Erythroblast (primary cell): ENCODE results near the gene CPN2.

Experiments
- DNase-seq, 2 experiments: peaks; one replicate each; lab custom pipeline; 2025; lab: John Stamatoyannopoulos, UW
- GATA1 ChIP-seq: IDR thresholded peaks from 2 replicates; pipeline ENCODE4 v1.6.1; 2011; ENCODE audit warnings: low read depth, mild to moderate bottlenecking, control low read depth, low read length, moderate library complexity
- POLR2A ChIP-seq: IDR thresholded peaks from 2 replicates; pipeline ENCODE4 v1.6.1; 2011; ENCODE audit warnings: mild to moderate bottlenecking, low read length

CPN2 gene

DNA sequence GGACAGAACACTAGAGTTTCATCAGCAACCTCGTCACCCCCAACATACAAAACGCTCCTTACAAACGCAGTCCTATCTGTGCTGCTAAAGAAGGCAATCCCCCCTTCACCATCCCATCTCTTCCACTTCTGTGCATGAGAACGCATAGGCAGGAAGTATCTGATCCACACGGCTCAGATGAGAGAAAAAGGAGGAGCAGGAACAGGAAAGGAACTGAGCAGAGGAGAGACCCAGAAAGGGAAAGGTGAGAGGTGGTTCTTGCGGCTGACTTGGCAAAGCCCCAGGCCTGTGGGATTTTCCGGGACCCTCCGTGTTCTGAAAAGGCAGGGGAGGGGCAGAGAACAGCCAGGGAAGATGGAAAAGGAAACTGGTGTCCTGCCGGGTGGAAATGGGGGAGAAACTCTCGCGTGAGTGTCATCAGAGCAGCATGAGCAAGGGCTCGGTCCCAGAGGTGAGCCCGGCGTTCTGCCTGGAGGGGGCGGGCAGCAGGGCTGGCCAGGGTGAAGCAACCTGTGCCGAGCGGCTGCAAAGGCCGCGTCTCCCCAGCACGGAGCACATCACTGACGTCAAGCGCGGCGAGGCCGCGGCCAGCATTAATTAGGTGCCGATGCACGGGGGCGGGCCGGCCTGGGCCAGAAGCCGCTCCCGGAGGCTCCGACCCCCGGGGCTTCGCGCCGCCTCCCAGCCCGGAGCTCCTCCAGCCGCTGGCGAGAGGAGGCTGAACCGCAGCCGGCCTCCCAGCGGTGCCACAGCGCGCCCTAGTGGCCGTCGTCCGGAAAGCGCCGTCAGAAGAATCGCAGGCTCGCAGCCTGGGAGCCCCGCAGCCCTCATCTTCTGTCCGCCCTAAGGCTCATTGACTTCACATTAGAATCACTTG is 35.8 kb downstream of the CPN2 start:
- DNase-seq = peak; percentile 79 to 89
- TF ChIP-seq POLR2A = no peak
- TF ChIP-seq GATA1 = no peak

DNA sequence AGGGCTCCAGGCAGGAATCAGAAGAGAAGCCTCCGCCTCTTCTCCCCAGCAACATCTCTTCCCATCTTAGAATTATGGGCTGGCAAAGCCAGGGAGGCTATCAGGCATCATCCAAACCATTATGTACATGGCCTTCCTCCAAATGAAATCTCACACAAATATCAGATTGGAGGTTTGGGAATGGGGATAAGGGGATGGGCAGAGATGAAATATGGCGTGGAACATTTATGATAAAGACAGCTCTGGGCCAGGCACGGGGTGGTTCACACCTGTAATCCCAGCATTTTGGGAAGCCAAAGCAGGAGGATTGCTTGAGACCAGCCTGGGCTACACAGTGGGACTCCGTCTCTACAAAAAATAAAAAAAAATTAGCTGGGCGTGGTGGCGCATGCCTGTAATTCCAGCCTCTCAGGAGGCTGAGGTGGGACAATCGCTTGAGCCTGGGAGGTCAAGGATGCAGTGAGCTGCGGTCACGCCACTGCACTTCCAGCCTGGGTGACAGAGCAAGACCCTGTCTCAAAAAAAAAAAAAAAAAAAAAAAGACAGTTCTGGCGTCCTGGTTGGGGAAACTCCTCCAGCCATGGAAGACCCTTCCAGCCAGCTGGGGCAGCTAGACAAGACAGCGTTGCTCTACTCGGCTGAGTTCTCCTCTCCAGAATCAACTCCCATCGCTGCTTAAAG is 36.6 kb downstream of the CPN2 start:
- TF ChIP-seq GATA1 = no peak
- no peak for TF ChIP-seq POLR2A
- no peak for DNase-seq

DNA sequence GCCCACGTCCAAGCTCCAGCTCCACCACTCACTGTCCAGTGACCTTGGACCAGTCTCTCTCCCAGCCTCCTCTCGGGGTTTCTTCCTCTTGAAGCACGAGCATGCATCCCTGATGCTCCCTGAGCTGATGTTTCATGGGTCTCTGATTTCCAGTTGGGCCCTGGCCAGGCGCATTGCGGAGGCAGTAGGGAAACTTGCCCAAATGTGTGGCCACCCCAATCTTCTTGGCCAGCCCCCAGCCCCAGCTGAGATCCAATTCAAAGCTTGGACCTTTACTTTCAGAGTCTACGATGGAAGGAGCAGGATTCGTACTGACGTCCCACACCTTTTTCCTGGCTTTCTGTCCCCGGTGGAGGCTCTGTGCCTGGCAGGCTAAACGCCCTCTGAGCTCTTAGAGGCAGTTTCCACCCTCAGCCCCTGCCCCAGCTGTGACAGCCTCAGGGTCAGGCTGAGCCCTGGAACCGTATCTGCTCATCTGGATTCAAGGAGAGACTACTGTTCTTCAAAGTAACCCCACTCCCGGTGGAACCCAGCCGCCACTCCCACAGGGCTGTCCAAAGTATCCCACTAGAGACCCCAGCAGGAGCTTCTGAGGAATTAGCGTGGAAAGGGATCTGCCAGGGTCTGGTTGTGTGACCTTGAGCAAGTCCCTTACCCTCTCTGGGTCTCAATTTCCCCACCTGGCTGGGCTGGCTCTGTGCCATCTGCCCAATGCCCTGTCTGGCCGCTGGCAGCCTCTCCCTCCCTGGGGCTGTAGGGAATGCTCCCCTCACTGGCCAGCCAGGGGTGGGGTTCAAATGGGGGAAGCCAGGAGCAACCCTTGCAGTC is 37.4 kb downstream of the CPN2 start:
- no peak for DNase-seq
- TF ChIP-seq GATA1 (no peak), POLR2A (no peak)

DNA sequence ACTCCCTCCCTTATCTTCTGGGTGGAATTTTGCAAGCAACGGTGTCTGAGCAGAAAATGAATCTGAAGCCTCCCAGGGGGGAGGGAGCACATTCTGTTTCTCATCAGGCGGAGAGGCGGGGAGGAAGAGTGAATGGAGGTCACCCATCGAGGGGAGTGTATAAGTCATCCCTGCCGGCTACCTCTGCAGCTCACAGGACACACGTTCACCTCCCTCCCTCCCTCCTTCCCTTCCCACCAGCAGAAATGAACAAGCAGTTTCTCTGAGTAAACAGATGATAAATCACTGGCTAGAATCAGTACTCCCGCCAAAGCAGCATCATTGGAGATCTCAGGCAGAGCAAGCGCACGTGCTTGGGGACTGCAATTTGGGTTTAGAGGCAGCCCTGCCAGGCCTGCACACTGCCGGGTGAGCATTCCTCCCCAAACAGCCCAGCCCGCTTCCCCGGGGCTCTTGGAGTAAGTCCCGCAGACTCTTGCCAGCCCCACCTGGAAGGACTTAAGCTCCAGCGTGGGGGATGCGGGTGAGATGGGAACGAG is 38.3 kb downstream of the CPN2 start:
- DNase-seq = no peak
- no peak for TF ChIP-seq GATA1
- no peak for TF ChIP-seq POLR2A

DNA sequence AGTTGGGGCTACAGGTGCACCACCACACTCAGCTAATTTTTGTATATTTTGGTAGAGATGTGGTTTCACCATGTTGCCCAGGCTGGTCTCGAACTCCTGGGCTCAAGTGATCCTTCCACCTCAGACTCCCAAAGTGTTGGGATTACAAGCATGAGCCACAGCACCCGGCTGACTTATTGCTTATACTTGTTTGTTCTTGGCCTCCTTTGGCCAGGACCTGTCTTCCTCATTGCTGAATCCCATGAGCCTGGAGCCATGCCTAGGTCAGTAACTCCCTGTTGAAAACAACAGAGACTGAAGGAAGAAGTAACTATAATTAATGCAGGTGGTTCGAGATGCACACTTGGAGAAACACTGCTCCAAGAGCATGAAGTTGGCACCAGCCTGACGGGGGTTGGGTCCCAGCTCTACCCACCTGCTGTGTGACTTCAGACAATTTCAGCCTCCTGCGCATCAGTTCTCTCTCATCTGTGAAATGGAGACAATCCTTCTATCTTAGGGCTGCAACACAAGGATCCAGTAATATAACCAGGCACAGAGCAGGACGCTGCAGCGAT is 38.9 kb downstream of the CPN2 start:
- DNase-seq = no peak
- no peak for TF ChIP-seq POLR2A
- no peak for TF ChIP-seq GATA1

DNA sequence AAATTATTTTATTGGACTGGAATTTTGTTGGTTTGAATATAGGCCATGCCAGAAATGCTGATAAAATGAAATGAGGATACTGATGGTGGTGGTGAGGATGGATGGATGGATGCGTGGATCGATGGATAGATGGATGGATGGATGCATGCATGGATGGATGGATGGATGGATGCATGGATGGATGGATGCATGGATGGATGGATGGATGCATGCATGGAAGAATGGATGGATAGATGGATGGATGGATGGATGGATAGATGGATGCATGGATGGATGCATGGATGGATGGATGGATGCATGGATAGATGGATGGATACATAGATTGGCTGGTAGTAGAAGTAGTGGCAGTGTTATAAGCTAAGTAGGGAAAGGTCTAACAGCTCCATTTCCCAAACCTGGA is 40.1 kb downstream of the CPN2 start:
- TF ChIP-seq POLR2A (no peak), GATA1 (no peak)
- no peak for DNase-seq

DNA sequence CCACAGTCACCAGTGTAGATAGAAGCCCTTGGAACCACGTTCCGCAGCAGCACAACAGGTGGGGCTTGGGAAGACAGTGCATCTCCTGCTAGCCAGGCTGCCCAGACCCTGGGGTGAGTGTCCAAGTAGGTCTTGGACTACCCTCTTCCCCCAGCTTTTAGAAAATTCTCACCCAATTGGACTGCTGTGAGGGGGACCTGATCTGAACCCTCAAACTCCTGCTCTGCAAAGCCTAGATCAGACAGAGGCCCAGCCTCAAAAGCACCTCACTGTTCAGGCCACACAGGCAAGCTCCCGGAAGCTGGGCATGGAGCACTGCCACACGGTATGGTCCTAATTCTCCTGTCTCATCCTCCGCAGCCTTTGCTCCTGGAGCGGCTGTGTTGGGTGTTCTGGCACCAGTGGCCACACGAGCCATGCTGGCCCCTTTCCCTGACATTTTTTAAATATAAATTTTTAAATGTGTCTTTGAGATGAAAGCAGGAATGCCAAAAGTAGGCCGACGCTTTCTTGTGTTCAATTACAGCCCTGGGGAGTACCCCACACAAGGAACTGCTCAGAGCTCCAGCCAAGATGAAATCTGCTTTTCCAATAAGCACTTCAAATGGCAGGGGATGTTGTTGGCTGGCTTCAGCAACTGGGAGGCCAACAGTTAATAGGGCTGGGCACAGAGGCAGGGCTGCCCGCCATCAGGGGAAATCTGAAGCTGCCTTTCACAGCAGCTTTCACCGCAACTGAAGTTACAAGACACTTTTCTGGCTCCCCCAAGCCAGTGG is 40.9 kb downstream of the CPN2 start:
- no peak for DNase-seq
- TF ChIP-seq POLR2A = no peak
- no peak for TF ChIP-seq GATA1

DNA sequence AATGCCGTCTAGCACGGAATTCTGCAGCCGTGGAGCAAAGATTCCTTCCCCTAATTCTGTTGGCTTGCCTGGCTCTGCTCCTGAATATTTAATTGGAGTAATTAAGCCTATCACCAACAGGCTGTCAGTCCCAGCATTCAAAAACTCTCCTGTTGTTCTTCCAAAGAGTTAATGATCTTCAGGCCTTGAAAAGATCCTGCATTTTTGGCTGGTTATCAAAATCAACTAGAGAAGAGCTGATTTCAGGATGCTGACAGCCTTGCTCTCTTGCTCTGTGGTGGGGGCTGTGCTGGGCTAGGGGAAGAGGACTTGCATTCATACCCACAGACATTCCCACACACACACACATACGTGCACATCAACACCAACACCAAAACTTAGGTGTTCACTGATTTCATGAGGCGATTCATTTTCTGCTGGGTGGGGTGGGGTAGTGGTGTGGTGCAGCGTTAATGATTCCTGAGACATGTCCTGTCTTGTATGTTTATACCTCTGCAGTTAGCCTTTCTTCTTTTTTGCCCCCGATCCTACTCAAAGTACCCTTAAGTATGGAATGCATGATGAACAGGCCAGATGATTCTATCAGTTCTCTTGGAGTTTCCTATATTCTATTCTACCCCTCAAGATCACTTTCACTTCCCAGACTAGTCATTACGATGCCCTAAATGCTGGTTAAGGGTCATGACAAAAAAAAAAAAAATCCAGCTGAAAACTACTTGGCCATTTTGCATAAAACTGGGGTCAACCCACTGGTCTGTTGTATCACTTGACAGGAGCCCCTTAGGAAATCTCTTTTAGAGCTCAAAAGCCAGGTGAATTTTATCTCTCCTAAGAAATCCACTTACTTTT is 42.3 kb downstream of the CPN2 start:
- DNase-seq = no peak
- TF ChIP-seq GATA1 (no peak), POLR2A (no peak)

DNA sequence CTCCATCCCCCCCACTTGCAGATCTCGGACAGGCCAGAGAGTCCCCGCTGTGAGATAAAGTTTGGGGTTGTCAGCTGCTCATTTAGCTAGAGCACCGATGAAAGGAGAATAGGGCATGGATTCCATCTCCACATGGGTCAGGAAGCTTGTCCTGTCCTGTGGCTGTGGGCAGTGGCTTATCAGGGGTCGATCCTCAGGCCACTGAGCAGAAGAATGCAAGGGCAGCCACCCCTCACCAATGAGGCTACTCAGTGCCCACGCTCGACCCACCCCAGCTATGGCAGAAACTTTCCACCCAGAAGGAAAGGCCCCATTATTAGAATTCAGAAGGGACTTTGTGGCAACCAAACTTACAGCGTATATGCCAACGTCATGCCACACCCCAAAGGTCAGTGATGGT is 43.3 kb downstream of the CPN2 start:
- no peak for TF ChIP-seq POLR2A
- no peak for TF ChIP-seq GATA1
- DNase-seq = no peak

DNA sequence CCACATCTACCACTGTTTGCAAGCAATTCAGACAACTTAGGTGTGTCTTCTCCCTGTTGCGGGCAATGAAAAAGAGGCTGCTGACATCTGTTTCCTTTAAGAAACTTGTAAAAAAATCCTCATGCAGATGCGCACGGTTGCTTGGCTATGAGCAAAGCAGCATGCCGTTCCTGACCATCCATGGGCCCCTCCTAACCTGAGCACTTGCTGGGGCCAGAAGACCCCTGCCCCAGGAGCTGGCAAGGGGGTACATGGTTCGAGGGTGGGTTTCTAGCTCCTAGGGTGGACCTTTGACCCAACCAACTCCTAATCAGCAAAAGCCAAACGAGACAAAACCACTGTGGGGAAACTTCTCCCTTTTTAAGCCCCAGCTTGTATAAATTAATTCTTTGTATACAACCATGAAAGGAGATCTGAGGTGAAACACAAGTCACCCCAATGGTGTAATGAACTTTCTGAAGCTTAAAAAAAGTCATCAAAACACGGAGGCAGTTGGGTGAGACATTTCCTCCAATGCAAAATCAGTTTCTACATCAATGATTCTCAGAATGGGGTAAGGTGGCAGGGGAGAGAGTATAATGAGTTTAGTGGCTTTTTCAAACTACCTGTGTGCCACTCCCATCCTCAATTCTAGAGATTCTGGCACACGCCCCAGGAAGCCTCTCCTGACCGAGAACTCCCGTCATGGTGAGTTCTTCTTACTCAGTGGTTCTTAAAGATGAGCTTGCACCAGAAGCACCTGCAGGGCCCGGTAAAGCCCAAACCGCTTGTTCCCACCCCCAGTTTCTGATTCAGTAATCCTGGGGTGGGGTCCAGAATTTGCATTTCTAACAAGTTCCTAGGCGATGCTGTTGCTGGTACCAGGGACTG is 44.1 kb downstream of the CPN2 start:
- no peak for DNase-seq
- TF ChIP-seq GATA1 = no peak
- no peak for TF ChIP-seq POLR2A
